ENCODE results near the gene KPNA1. TPM values are rescaled to one million over a fixed set of nuclear protein-coding genes. Genes with fewer than 3 reads are reported as not detected.

The KPNA1 gene
- total and polyA plus RNA-seq, 2 of the 13 experiments (the other 11 are each of a cell fraction or from before 2014, with no cell fraction given): 15.4 to 30.0 TPM

- peak; percentile 52; the same call in 1 of the 2 replicates for TF ChIP-seq MXD1 (CRISPR knock-in tag; IDR thresholded peaks at IDR 0.05)
- peak; percentile 70; the same call in 1 of the 2 replicates for TF ChIP-seq SAFB2 (CRISPR knock-in tag; IDR thresholded peaks at IDR 0.05; ENCODE audit: borderline replicate concordance, low read depth)
- TF ChIP-seq RAD21 (CRISPR knock-in tag; IDR thresholded peaks at IDR 0.05): peak; percentile 35; the same call in 1 of the 2 replicates
- peak; percentile 99 for TF ChIP-seq POLR2AphosphoS5 (IDR thresholded peaks at IDR 0.05; ENCODE audit: low read depth, low read length)
- TF ChIP-seq MIXL1 (CRISPR knock-in tag; IDR thresholded peaks at IDR 0.05): 0 out of 2 replicates have a peak, but pooled peaks have one; percentile 19
- TF ChIP-seq FOXP4 (CRISPR knock-in tag; IDR thresholded peaks at IDR 0.05): peak; percentile 34; the same call in 1 of the 2 replicates
- peak; percentile 76 for TF ChIP-seq POGZ (CRISPR knock-in tag; IDR thresholded peaks at IDR 0.05)
- no peak for TF ChIP-seq MTF2 (CRISPR knock-in tag; IDR thresholded peaks at IDR 0.05; ENCODE audit: borderline replicate concordance)
- TF ChIP-seq EED (CRISPR knock-in tag; IDR thresholded peaks at IDR 0.05): 0 out of 2 replicates have a peak, but pooled peaks have one; percentile 48
- TF ChIP-seq MXI1 (IDR thresholded peaks at IDR 0.05; ENCODE audit: borderline replicate concordance, low read depth, low read length): peak; percentile 93
- TF ChIP-seq YY1 (IDR thresholded peaks at IDR 0.05; ENCODE audit: insufficient read depth, insufficient replicate concordance, low read depth, low read length): peak; percentile 35
- peak; percentile 94; the same call in 1 of the 2 replicates for TF ChIP-seq DMAP1 (CRISPR knock-in tag; IDR thresholded peaks at IDR 0.05)
- TF ChIP-seq HOXA5 (CRISPR knock-in tag; IDR thresholded peaks at IDR 0.05): peak; percentile 82
- TF ChIP-seq HDAC2 (CRISPR knock-in tag; IDR thresholded peaks at IDR 0.05): no peak
- peak; percentile 50; the same call in 1 of the 2 replicates for TF ChIP-seq ZBED4 (CRISPR knock-in tag; IDR thresholded peaks at IDR 0.05; ENCODE audit: borderline replicate concordance)
- TF ChIP-seq ZNF24 (IDR thresholded peaks at IDR 0.05): no peak
- TF ChIP-seq ZBTB44 (CRISPR knock-in tag; IDR thresholded peaks at IDR 0.05): 0 out of 2 replicates have a peak, but pooled peaks have one; percentile 31
- TF ChIP-seq SIX4 (CRISPR knock-in tag; IDR thresholded peaks at IDR 0.05): 0 out of 2 replicates have a peak, but pooled peaks have one; percentile 19
Observed at GRCh38 chr3:122415762-122416654, 98.7 kb downstream of the KPNA1 start, which contains the start of gene WDR5B (continued).

All from HepG2 (cell line).